Dedifferentiated amniotic fluid mesenchymal stem cell (primary cell): ENCODE data around the gene CLTC.
"Not testable (repeated sequence)": the region's sequence is repeated elsewhere in the genome, so short reads cannot be mapped to it uniquely, and the experiment has no call there.

Experiments used
- DNase-seq: peaks from one replicate; pipeline ENCODE4 v3.0.0-alpha.2; 2016; ENCODE audit errors: extremely low spot score

Gene CLTC

DNA sequence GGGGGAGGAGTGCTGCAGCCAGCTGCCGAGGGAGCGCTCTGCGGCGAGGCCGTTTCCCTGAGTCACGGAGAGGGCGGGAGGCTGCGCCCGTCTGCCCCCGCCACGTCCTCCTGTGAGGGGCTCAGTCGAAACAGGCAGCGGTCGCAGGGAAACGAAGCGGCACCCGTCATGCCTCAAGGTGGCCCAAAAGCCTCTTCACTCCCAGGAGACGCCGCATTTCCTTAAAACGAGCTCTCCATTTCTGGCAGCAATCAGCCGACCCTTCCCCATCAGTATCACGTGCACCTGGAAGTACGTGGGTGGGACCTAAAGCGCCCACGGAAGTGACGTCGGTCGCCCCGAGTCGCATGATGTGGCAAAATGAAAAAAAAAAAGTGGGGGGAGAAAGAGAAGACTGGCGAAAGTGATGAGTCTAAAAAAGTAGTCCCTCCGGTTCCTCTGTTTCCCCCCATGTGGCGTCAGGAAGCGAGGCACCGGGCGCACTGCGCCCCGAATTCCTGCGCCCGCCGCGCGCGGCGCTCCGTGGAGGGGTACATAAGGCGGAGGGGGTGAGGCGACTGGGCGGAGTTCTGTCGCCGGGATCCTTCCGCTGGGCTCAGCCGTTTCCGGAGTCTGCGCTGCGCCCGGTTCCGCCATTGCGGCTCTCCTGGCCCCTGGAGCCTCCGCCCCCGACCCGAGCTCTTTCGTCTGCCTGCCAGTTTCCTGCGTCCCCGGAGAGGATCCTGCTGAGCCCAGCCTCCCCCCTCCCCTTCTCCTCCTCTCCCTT lies at the start of gene CLTC:
Gene CLTC, plus strand, starts transcription at position 598 of the 766 bp plus-strand sequence. CDS start 237 bp downstream, outside the sequence.
- DNase-seq: peak; percentile 95

DNA sequence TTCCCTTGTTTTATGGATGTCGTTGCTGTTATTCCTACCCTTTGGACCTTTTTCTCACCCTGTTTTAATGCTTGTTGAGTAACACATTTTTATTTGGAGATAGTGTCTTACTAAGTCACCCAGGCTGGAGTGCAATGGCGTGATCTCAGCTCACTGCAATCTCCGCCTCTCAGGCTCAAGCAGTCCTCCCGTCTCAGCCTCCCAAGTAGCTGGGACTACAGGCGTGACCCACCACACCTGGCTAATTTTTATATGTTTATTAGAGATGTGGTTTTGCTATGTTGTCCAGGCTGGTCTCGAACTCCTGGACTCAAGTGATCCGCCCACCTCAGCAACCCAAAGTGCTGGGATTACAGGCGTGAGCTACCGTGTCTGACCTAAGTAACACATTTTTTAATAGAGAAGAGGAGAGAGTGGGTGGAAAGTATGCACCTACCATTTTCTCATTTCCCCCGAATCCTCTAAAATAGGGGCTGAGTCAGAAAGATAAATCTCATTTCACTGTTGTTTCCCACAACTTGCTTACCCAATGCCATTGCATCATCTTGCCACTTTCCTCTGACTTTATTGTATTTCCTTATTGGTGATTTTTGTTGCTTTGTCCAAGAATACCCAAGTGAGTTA lies 47.3 kb upstream of the CLTC start:
- no peak for DNase-seq

DNA sequence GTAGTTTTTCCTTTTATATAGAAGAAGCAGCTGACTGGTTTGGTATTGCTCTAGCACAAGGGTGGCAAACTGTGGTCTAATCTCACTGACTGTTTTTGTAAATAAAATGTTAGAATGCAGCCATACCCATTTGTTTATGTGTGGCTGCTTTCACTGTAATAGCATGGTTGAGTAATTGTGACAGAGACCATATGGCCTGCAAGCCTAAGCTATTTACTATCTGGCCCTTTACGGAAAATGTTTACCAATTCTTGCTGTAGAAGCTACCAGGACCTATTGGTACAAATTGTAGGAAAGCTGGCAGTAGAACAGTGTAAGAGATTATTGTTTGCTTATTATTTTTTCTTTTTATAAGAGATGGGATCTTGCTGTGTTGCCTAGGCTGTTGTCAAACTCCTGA lies 35.5 kb upstream of the CLTC start:
- not testable (repeated sequence) for DNase-seq

DNA sequence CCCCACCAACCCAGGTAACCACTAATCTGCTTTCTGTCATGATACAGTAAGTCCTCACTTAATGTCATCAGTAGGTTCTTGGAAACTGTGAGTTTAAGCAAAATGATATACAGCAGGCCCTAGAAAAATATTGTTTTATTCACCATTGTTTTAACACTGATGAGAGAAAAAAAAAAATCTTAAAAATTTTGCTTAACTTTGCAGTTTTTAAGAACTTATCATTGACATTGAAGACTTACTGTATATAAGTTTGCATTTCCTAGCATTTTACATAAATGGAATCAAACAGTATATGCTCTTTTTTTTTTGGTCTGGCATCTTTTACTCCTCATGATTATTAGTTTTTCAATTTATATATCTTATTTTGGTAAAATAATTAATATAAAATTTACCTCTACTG lies 19.5 kb upstream of the CLTC start:
- no peak for DNase-seq

DNA sequence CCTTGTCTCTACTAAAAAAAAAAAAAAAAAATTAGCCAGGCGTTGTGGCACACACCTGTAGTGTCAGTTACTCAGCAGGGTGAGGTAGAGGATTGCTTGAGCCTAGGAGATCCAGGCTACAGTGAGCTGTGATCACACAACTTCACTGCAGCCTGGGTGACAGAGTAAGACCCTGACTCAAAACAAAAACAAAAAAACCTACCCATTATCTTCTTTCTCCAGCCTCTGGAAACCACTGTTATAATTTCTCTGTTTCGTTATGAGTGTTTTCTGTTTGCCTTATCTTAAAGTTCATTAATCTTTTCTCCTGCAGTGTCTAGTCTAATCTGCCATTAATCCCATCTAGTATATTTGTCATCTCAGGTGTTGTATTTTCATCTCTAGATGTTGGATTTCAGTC lies 18.6 kb upstream of the CLTC start:
- DNase-seq: no peak

DNA sequence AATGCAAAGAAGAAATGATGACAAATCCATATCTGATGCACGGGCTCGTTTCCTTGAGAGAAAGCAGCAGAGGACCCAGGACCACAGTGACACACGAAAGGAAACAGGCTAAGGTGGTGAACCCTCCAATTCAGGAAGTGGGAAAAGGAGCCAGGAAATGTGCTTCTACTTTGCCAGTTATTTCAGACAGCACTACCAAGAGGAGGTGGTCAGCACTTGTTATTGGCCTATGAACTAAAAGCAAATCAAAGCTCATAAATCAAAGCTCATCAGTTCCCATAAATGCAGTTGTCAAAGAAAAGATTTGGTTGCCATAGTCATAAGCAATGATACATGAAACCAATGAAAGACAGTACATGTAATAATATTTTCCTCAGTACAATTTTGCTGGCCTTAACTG lies 12.6 kb upstream of the CLTC start:
- no peak for DNase-seq

DNA sequence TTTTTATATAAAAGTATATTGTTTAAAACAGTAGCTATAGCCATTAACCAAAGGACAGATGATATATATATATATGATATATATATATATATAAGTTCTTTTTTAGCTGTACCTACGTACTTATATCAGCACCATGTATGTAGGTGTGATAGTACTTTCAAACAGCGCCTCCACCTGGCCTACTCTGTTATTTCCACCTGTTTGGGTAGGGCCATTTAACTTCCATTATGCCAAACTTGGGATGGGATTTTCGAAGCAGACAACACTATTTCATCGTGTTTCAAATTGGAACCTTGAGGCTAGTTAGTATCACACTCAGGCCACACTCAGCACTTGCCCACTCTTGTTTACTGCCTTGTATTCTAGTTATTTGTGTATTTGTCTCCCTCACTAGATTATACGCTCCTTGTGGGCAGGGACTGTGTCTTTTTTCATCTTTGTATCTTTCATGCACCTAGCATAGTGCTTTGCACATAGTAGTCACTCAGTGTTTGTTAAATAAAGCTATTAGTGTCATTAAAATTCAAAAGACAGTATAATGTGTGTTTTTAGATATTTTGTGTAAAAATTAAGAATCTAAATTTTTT lies 11.8 kb upstream of the CLTC start:
- DNase-seq: no peak

DNA sequence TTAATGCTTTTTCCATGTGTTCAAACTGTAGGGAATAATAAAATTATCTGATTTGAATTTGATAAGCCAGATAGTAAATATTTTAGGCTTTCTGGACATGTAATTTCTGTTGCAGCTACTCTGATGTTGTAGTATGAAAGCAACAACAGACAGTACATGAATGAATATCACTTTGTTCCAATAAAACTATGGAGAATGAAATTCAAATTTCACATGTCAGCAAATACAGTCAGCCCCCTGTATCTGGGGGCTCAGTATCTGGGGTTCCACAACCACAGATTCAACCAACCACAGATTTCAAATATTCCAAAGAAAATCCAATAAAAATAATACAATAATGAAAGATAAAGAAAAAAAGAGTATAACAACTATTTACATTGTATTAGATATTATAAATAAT lies 8.2 kb upstream of the CLTC start:
- DNase-seq: no peak

DNA sequence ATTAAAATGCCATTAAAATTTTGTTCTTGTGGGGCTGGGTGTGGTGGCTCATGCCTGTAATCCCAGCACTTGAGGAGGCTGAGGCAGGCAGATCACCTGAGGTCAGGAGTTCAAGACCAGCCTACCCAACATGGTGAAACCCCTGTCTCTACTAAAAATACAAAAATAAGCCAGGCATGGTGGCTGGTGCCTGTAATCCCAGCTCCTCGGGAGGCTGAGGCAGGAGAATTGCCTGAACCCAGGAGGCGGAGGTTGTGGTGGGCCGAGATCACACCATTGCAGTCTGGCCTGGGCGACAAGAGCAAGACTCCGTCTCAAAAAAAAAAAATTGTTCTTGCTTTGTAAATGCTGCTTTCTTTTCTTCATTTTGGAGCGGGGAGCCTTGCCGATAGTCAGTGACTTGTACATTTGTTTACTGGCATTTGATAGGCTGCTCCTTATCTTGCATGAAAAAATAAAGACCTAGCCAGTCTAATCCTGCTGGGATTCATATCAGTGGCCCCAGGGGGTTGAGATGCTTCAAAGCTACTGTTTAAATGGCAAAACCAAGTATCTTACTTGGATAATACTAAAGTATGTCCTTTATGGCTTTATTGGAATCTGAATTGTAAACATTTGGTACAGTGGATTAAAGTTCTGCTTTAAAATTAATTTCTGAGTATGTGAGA lies 3.3 kb upstream of the CLTC start:
- DNase-seq: no peak

DNA sequence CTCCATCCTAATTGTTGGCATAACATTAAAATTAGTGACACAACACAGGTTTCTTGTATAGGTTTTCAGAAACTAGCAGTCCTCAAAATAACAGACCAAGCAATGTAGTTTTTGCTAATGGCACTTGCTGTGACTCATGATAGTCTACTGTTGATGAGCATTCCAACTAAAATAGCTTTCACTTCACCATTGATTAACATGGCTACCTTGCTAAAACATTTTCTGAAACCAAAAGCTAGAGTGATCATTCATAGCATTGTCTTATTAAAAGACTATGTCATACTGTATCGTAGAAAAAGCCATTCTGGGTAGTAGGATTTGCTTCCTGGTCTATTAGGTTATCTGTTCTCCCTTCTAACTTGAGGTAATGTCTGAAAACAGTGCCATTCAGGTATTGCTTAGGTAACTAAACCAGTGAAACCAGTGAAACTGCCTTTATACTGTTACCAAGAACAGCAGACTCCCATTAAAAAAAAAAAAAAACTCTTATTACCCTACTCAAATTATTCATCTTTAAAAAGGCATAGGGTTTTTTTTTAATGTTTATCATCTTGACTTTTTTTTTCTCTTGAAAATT lies 2.5 kb upstream of the CLTC start:
- DNase-seq: no peak

DNA sequence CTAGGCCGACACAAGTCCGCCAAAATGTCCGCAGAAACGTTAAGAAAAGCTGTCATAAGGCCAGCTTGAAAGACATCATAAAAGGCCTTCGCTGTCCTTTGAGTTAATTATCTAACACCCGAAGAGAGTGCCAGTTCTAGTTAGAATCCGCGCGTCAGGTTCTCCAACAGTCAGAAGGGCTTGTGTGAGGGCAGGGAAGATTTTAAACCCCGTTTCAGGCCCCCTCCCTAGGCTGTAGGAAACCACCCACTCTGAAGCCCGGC lies 729 bp upstream of the CLTC start:
- no peak for DNase-seq

DNA sequence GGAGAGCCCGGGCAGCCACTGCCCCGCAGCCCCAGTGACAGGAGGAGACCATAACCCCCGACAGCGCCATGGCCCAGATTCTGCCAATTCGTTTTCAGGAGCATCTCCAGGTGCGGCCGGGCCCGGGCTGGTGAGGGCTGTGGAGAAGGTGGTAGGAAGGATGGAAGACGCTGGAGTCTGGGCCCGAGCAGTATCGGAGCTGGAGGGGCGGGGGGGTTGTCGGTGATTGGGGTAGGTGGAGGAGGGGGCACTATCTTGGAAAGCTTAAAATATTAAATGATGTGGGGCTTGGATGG lies 317 bp downstream of the CLTC start:
- no peak for DNase-seq

DNA sequence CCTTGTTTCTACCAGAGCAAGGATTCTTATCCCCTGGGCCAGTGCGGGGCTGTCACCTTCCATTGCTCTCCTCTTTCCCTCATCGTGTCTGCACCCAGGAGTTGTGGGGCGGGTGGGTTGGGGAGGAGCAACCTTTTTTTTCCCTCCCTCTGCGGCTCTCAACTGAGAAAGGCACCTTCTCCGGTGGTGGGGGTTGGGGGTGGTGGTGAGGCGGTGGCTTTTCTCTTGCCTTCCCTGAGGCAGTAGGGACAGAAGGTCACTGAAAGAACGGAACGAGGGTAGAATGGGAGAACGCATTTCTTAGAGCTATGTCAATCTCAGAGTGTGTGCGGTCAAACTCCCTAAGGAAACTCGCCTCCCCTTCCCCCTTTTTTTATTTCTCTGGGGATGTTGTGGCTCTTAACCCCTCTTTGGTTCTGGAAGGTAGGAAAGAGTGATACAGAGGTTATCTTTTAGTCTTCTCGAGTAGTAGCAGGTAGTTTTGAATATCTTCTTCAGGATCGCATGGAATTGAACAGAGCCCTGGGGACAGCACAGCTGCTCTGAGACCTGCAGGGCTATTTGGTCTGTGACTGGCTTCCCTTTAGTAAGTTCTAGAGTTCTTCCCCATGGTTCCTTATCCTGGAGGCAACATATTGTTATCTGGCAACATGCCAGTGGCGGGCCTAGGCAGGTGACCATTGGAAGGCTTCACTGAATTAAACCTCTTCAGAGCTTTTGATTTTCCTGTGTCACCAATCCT lies 994 bp downstream of the CLTC start:
- DNase-seq: no peak

DNA sequence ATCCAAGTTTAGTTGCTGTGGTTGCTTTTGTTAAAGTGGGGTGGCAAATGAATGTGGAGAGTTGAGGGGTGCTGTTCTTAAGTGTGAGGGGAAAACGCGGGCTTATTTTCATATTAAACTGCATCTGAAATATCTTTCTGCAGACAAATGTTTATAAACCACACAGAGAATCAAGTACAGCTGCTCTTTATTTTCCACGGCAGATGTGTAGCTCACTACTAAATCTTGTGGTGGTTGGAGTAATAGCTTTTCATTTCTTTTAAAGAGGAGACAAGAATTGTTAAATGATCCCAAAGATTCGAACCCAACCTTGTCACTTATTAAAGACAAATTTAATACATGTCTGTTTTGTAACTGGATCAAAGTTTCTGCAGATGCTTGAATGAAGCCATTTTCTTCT lies 2.1 kb downstream of the CLTC start:
- DNase-seq: no peak

DNA sequence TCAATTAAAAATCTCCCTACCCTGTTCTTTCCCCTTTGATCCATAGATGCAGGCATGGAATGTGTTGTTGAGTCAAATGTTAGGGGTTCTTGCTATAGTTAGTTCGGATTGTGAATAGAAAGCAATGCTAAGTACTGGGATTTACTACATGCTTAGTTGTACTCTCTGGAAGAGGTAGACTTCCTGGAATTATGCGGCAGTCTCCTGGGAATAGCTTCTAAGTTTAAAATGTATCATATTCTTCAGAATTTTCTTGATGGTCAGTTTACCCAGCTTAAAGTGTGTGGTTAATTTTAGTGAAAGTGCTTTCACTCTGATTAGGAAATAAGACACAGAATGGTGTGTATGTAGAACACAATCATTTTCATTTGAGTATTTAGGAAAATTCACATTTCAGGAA lies 3.5 kb downstream of the CLTC start:
- no peak for DNase-seq

DNA sequence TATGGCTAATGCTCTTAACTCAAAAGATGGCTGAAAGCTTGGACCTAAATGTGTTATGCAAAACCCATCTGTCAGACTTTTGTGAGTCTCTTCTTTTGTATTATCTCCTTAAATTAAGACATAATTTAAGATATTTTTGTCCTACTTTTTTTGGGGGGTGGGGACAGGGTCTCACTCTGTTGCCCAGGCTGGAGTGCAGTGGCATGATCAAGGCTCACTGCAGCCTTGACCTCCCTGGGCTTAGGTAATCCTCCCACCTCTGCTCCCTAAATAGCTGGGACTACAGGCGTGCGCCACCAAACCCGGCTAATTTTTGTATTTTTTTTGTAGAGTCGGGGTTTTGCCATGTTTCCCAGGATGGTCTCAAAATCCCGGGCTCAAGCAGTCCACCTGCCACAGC lies 7.1 kb downstream of the CLTC start:
- DNase-seq: no peak

DNA sequence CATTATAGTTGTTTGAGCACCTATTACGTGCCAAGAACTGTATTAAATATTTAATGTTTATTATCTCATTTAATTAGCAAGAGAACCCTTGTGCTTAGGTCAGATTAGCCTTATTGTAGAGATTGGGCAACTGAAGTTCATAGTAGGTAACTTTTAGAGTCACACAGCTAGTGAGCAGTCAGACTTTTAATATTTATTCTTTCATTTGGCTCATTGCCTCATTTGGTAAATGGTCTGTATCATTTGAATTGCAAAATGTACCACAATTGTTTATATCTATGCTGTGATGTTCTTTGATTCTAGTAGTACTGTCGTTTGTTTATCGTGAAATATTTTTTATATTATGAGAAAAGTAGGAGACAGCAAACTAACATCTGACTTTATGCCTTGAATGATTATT lies 7.6 kb downstream of the CLTC start:
- no peak for DNase-seq

DNA sequence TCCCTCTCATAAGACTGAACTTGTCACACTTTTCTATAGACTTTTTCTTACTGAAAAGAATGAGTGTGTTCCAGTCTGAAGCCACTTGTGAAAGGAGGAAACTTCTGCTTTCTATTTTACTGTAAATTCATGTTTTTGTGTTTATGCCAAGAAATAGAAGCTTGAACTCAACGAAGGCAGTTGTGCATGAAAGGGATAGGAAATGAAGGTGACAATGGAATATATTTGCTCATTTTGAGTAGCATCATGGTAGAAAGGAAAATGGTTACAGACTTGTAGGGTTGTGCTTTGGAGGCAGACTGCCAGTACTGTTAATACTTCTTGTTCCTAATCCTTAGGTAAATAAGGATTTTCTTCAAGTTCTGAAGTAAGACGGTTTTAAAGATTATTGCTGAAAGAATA lies 8.1 kb downstream of the CLTC start:
- no peak for DNase-seq

DNA sequence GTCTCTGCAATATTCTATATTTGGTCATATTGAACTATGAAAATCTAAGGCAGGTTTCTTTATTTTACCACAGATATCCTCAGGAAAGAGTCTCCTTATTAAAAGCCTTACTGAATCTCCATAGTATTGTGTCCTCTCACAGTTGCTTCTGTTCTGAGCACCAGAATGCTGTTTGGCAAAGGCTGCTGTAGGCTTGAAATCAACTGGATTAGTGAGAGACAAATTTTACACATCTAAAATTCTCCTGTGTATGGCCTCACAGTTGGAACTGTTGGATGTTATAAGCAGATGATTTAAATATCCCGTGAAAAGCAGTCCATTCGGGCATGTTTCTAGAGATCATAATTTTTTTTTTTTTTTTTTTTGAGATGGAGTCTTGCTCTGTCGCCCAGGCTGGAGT lies 9.5 kb downstream of the CLTC start:
- no peak for DNase-seq

DNA sequence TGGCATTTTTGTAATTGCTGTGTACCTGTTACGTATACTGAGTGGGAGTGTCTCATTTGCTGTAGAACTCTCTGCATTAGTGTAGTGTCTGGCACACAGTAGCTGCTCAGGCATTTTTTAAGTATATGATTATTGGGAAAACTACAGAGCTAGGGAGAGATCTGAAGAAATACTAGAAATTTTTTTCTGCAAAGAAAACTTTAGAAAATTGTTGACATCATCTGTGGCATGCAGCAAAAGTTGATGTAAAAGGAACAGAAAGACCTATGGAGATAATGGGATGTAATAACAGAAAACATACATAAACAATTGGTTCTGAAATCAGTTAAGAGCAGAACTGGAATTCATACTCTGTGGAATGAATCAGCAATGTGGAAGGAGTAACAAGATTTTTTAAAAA lies 11.6 kb downstream of the CLTC start:
- no peak for DNase-seq

DNA sequence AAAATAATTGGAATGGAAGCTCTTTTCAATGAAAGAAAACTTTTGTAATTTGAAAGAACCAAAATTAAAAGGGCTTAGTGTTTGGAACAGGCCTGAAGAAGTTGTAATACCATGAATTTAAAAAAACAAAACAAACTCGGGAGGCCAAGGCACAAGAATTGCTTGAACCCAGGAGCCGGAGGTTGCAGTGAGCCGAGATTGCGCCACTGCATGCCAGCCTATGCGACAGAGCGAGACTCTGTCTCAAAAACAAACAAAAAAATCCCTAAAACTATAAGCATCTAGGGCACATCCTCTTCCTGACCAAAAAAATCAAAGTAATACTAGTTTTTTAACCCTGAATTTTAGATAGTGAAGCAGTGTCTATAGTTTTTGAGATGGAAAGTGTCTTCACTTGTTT lies 12.7 kb downstream of the CLTC start:
- DNase-seq: no peak

DNA sequence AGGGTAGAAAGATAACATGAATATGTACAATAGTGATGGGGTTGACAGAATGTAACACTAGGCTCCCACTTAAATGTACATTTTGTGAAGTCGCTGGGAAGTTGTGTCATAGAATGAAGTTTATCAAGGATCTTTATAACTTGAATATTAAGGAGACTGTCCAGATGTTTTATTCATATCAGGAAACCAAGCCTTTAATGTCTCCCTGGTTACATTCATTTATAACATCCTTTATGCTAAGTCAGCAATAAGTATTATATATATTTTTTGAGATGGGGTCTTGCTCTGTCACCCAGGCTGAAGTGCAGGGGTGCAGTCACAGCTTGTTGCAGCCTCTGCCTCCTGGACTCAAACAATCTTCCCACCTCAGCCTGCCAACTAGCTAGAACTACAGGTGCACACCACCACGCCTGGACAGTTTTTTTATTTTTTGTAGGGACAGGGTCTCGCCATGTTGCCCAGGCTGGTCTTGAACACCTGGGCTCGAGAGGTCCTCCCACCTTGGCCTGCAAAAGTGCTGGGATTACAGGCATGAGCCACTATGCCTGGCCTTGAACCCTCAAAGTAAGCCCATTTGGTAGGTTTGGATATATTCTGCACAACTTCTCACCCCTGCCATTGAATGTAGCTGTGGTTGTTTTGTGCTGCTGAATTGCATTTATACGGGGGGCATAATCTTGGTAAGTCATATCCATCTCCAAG lies 14.1 kb downstream of the CLTC start:
- no peak for DNase-seq
